B cell (primary cell): ENCODE measurements around the gene CYGB. TPM values are rescaled to one million over a fixed set of nuclear protein-coding genes. Genes with fewer than 3 reads are reported as not detected.
A peak's percentile ranks its signal among the peaks of the same experiment; 100 is the strongest.

ENCODE experiments used
- ATAC-seq: fragments of 200-7000 bp; cut with Tn5 transposase; one replicate; pipeline ENCODE4 v1.10.0; 2021; ENCODE audit warnings: low read depth, mild to moderate bottlenecking, moderate number of reproducible peaks, moderate library complexity
- CTCF ChIA-PET: fragments of 350-600 bp; sonication (Branson Sonifier 250); formaldehyde crosslinking; loops from one replicate; lab custom pipeline; 2021; ENCODE audit warnings: antibody characterized with exemption, inconsistent platforms; lab: Charles Lee
- POLR2A ChIA-PET: fragments of 350-600 bp; sonication (Branson Sonifier 250); formaldehyde crosslinking; loops from one replicate; lab custom pipeline; 2021; ENCODE audit warnings: antibody characterized with exemption; lab: Charles Lee
- DNase-seq: peaks from one replicate; pipeline ENCODE4 v3.0.0; 2013
- H2AFZ ChIP-seq: 2 replicates; pipeline ENCODE4 v1.6.1; 2012; ENCODE audit warnings: mild to moderate bottlenecking, low read depth, low read length; ENCODE audit not compliant: insufficient read depth, poor library complexity, severe bottlenecking
- H3K27ac ChIP-seq, 2 donors: 1 replicate in 1 of 2; 2 replicates in 1 of 2; pipeline ENCODE4 v1.5.1; 2012 to 2013; ENCODE audit warnings: low read length in 2 of 2, mild to moderate bottlenecking in 2 of 2, moderate library complexity in 1 of 2
- H3K27me3 ChIP-seq, 4 experiments: fragments of 200-600 bp in 1 of 4; sonication (generic) in 1 of 4; replicated peaks in 1 of 4; 1 replicate in 2 of 4; 2 replicates in 2 of 4; pipeline versions ENCODE4 v1.6.1 to v1.7.0; 2013 to 2016; ENCODE audit warnings: low read length in 3 of 4, mild to moderate bottlenecking in 2 of 4, mixed read lengths in 1 of 4, moderate library complexity in 1 of 4; ENCODE audit not compliant: insufficient read depth in 4 of 4, control insufficient read depth in 3 of 4; ENCODE audit errors: control extremely low read depth in 1 of 4
- H3K36me3 ChIP-seq, 2 experiments: replicated peaks in 1 of 2; 1 replicate in 1 of 2; 2 replicates in 1 of 2; pipeline versions ENCODE4 v1.6.1 to v1.7.1; 2013; ENCODE audit warnings: low read length in 1 of 2; ENCODE audit not compliant: insufficient read depth in 2 of 2, control insufficient read depth in 1 of 2; ENCODE audit errors: control extremely low read depth in 1 of 2, extremely low read depth in 1 of 2
- H3K4me1 ChIP-seq, 2 donors: fragments of 200-600 bp in 1 of 2; sonication (generic) in 1 of 2; 1 replicate in 1 of 2; 2 replicates in 1 of 2; pipeline versions ENCODE4 v1.5.1 to v1.6.1; 2013 to 2017; ENCODE audit warnings: low read length in 2 of 2; ENCODE audit not compliant: control insufficient read depth in 2 of 2, insufficient read depth in 2 of 2
- H3K4me2 ChIP-seq: replicated peaks from 2 replicates; pipeline ENCODE3; 2012; ENCODE audit warnings: mild to moderate bottlenecking, low read depth, low read length; ENCODE audit not compliant: poor library complexity, severe bottlenecking
- H3K4me3 ChIP-seq, 5 experiments: fragments of 200-600 bp in 1 of 5; sonication (generic) in 1 of 5; 1 replicate in 3 of 5; 2 replicates in 2 of 5; pipeline versions ENCODE4 v1.5.1 to v1.7.0; 2011 to 2016; ENCODE audit warnings: low read length in 4 of 5, mild to moderate bottlenecking in 4 of 5, low read depth in 2 of 5, control low read depth in 1 of 5, moderate library complexity in 1 of 5; ENCODE audit not compliant: insufficient read depth in 1 of 5; ENCODE audit errors: control extremely low read depth in 1 of 5, extremely low read depth in 1 of 5
- H3K79me2 ChIP-seq: fragments of 200-600 bp; sonication (generic); one replicate; pipeline ENCODE4 v1.6.0; 2016; ENCODE audit warnings: low read length; ENCODE audit not compliant: control insufficient read depth, insufficient read depth
- H3K9ac ChIP-seq: fragments of 200-600 bp; sonication (generic); 2 replicates; pipeline ENCODE4 v1.6.1; 2017; ENCODE audit warnings: mild to moderate bottlenecking, low read length, moderate library complexity
- H3K9me3 ChIP-seq, 3 donors: one replicate each; pipeline versions ENCODE4 v1.6.1 to v1.7.1; 2013; ENCODE audit warnings: low read length in 2 of 3; ENCODE audit not compliant: control insufficient read depth in 2 of 3, insufficient read depth in 1 of 3; ENCODE audit errors: control extremely low read depth in 1 of 3
- H4K20me1 ChIP-seq: 2 replicates; pipeline ENCODE4 v1.6.0; 2012; ENCODE audit warnings: mild to moderate bottlenecking, low read length; ENCODE audit not compliant: insufficient read depth, control insufficient read depth, poor library complexity, severe bottlenecking
- H3K27ac Mint-ChIP-seq: one replicate; pipeline ENCODE4 v1.8.0; 2021; ENCODE audit warnings: mixed read lengths
- H3K27me3 Mint-ChIP-seq: one replicate; pipeline ENCODE4 v1.8.0; 2021; ENCODE audit warnings: mixed read lengths
- H3K4me1 Mint-ChIP-seq: one replicate; pipeline ENCODE4 v1.8.0; 2021; ENCODE audit warnings: mixed read lengths
- H3K4me3 Mint-ChIP-seq: one replicate; pipeline ENCODE4 v1.8.0; 2021; ENCODE audit warnings: mixed read lengths
- H3K9me3 Mint-ChIP-seq: one replicate; pipeline ENCODE4 v1.8.0; 2022; ENCODE audit warnings: mixed read lengths; ENCODE audit not compliant: insufficient read depth
- CTCF ChIP-seq: fragments of 200-600 bp; IDR thresholded peaks from one replicate; pipeline ENCODE4 v1.8.0; 2022; ENCODE audit warnings: antibody characterized with exemption, mild to moderate bottlenecking
- EZH2 ChIP-seq: IDR thresholded peaks from 2 replicates; pipeline ENCODE4 v1.6.1; 2012; ENCODE audit warnings: borderline replicate concordance, low read depth, mild to moderate bottlenecking, moderate library complexity, low read length; ENCODE audit not compliant: insufficient read depth, poor library complexity, severe bottlenecking
- WGBS: methylation state at CpG from one replicate; pipeline ENCODE4 v1.1.5; 2013; ENCODE audit warnings: missing lambda C conversion rate; ENCODE audit not compliant: insufficient coverage; 5-methylcytosine and 5-hydroxymethylcytosine counted together
- intact Hi-C: fragments of 100-400 bp; cut with micrococcal nuclease; formaldehyde crosslinking; loops from one replicate; pipeline ENCODE4 v1.10.0; 2022
- polyA plus RNA-seq: library from polyadenylated mRNA; depleted of rRNA; stranded (reverse); fragments of >200 nt; gene quantifications from 2 replicates; pipeline ENCODE4 v1.2.3, GENCODE V29; 2012
- small RNA-seq: library from RNA; depleted of rRNA; stranded (forward); fragments of <200 nt; gene quantifications from one replicate; pipeline ENCODE3, GENCODE V24; 2012; ENCODE audit warnings: low replicate concordance, low read depth; ENCODE audit not compliant: insufficient read length
- total RNA-seq, 2 donors: library from RNA; stranded (reverse); fragments of 120-200 nt in 1 of 2; gene quantifications; 1 replicate in 1 of 2; 2 replicates in 1 of 2; pipeline versions ENCODE4 v1.2.3 to v1.2.4, GENCODE V29; 2013 to 2022

CYGB gene
- total and polyA plus RNA-seq, 2 donors (not counting 1 experiment from before 2014, with no cell fraction given), result 0.42 to 2.7 TPM

DNA sequence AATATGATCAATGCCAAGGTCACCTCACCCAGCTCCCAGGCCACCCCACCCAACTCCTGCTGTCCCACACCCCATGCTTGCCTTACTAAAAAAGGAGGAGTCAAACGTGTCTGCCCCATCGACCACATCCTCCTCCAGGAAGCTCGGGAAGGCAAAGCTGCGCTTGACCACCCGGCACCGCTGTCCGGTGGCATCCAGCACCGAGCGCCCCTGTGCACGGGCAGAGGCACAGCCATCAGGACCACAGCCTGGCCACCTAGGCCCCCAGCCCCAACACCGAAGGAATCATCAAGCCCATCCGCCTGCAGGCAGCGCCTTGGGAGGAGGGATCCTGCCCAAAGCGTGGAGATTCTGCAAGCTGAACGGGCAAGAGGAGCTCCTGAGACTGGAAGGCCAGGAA is 59.9 kb downstream of the CYGB start:
- ChIA-PET POLR2A (interaction anchor here (1.7 to 23.6 kb wide), 2 partner anchors 10 to 21 kb away, joined by 5 to 478 read pairs; partner anchors contain the start of genes AANAT and RHBDF2), CTCF (interaction anchor here (0.9 to 6.2 kb wide), 7 partner anchors 10 to 68 kb away, joined by 3 to 39 read pairs (median 3); partner anchors contain the start of gene AANAT)
- H3K4me1 Mint-ChIP-seq, result peaks cover 45% of the 10 kb centered on the region
- H3K9ac ChIP-seq, result no peak overlapping the region
- H3K27me3 Mint-ChIP-seq, result no peaks in the 10 kb centered on the region
- peaks cover 21% of the 10 kb centered on the region for H4K20me1 ChIP-seq
- 96% methylated on average over 14 of the region's 15 CpGs for WGBS
- no peaks in the 10 kb centered on the region for H3K9me3 ChIP-seq
- H3K4me3 ChIP-seq, result no peak overlapping the region
- no peaks in the 10 kb centered on the region for H3K9me3 Mint-ChIP-seq
- peaks cover 0 to 70% of the 10 kb centered on the region in 2 experiments for H3K36me3 ChIP-seq
- H3K27ac Mint-ChIP-seq, result peak overlapping the region; percentile 77
- peaks cover 30 to 54% of the 10 kb centered on the region in 2 donors for H3K4me1 ChIP-seq
- no peaks in the 10 kb centered on the region for H3K27me3 ChIP-seq
- no peak overlapping the region for H3K4me2 ChIP-seq
- ATAC-seq (no peak), DNase-seq (no peak)
- intact Hi-C loops, result no loop called here
- no peak overlapping the region for H3K27ac ChIP-seq
- H3K79me2 ChIP-seq, result peaks cover 26% of the 10 kb centered on the region
- no peak for TF ChIP-seq CTCF
- TF ChIP-seq EZH2, result no peak
- no peak overlapping the region for H3K4me3 Mint-ChIP-seq
- H2AFZ ChIP-seq, result no peak overlapping the region

Small RNA genes within 50 kb of the gene (small RNA-seq; reads per million reads assigned to genes)
- not detected for gene SNORD1A
- gene SNORD1B, result 16,516 reads per million, percentile 99 among the genes with 10 or more reads in this experiment

Other genes starting within 250 kb of the CYGB start
- 4.2 and 4.4 TPM in 2 replicates for gene QRICH2, start 229.4 kb downstream of the CYGB start, total RNA-seq
- gene QRICH2, start 229.4 kb downstream of the CYGB start, polyA plus RNA-seq, result 3.1 and 4.5 TPM in 2 replicates
- gene PRPSAP1, start 183.8 kb downstream of the CYGB start, total RNA-seq, result 45.5 and 48.0 TPM in 2 replicates
- gene PRPSAP1, start 183.8 kb downstream of the CYGB start, polyA plus RNA-seq, result 43.0 and 61.4 TPM in 2 replicates
- 2.2 and 2.4 TPM in 2 replicates for gene SPHK1, start 153.1 kb downstream of the CYGB start, total RNA-seq
- gene SPHK1, start 153.1 kb downstream of the CYGB start, polyA plus RNA-seq, result 1.1 and 1.9 TPM in 2 replicates
- gene UBE2O, start 84.6 kb downstream of the CYGB start, total RNA-seq, result 54.0 and 62.4 TPM in 2 replicates
- gene UBE2O, start 84.6 kb downstream of the CYGB start, polyA plus RNA-seq, result 41.3 and 62.5 TPM in 2 replicates
- 0.94 TPM in 1 of 2 replicates, not detected in the other for gene AANAT, start 70.1 kb downstream of the CYGB start, total RNA-seq
- gene AANAT, start 70.1 kb downstream of the CYGB start, polyA plus RNA-seq, result 0.42 and 0.88 TPM in 2 replicates
- 482 and 509 TPM in 2 replicates for gene RHBDF2, start 36.3 kb downstream of the CYGB start, total RNA-seq
- 276 and 288 TPM in 2 replicates for gene RHBDF2, start 36.3 kb downstream of the CYGB start, polyA plus RNA-seq
- gene PRCD, start 2.3 kb upstream of the CYGB start, total RNA-seq, result 30.6 and 34.4 TPM in 2 replicates
- 10.5 and 18.0 TPM in 2 replicates for gene PRCD, start 2.3 kb upstream of the CYGB start, polyA plus RNA-seq
- gene ST6GALNAC2, start 48.2 kb upstream of the CYGB start, total RNA-seq, result 2.7 TPM in 2 replicates
- 0.25 and 0.58 TPM in 2 replicates for gene ST6GALNAC2, start 48.2 kb upstream of the CYGB start, polyA plus RNA-seq
- gene ST6GALNAC1, start 106.0 kb upstream of the CYGB start, total RNA-seq, result not detected in 2 replicates
- not detected in 2 replicates for gene ST6GALNAC1, start 106.0 kb upstream of the CYGB start, polyA plus RNA-seq
- 14.5 and 16.1 TPM in 2 replicates for gene MXRA7, start 173.3 kb upstream of the CYGB start, total RNA-seq
- gene MXRA7, start 173.3 kb upstream of the CYGB start, polyA plus RNA-seq, result 5.5 and 8.4 TPM in 2 replicates
- gene JMJD6, start 188.9 kb upstream of the CYGB start, total RNA-seq, result 38.2 and 41.1 TPM in 2 replicates
- 45.0 and 76.7 TPM in 2 replicates for gene JMJD6, start 188.9 kb upstream of the CYGB start, polyA plus RNA-seq
- gene METTL23, start 189.1 kb upstream of the CYGB start, total RNA-seq, result 59.6 and 64.0 TPM in 2 replicates
- gene METTL23, start 189.1 kb upstream of the CYGB start, polyA plus RNA-seq, result 59.0 and 68.1 TPM in 2 replicates
- 356 and 362 TPM in 2 replicates for gene SRSF2, start 199.6 kb upstream of the CYGB start, total RNA-seq
- 764 and 844 TPM in 2 replicates for gene SRSF2, start 199.6 kb upstream of the CYGB start, polyA plus RNA-seq
- 34.8 and 36.4 TPM in 2 replicates for gene MFSD11, start 200.4 kb upstream of the CYGB start, total RNA-seq
- gene MFSD11, start 200.4 kb upstream of the CYGB start, polyA plus RNA-seq, result 23.9 and 24.5 TPM in 2 replicates